Activated CD4-positive, alpha-beta T cell treated with anti-CD3 and anti-CD28 coated beads for 36 hours (primary cell): ENCODE measurements around the gene HOMER3. TPM values are rescaled to one million over a fixed set of nuclear protein-coding genes. Genes with fewer than 3 reads are reported as not detected.

ENCODE experiments used
- ATAC-seq: fragments of 200-7000 bp; cut with Tn5 transposase; one replicate; pipeline ENCODE4 v1.10.0; 2021; ENCODE audit warnings: mild to moderate bottlenecking, moderate library complexity
- CTCF ChIA-PET: fragments of 350-600 bp; sonication (Branson Sonifier 250); formaldehyde crosslinking; loops from one replicate; lab custom pipeline; 2021; ENCODE audit warnings: antibody characterized with exemption; lab: Charles Lee
- POLR2A ChIA-PET: fragments of 350-600 bp; sonication (Branson Sonifier 250); formaldehyde crosslinking; loops from one replicate; lab custom pipeline; 2021; ENCODE audit warnings: antibody characterized with exemption, inconsistent platforms; lab: Charles Lee
- DNase-seq: peaks from one replicate; pipeline ENCODE4 v3.0.0-alpha.2; 2020
- H3K27ac Mint-ChIP-seq: one replicate; pipeline ENCODE4 v1.8.0; 2021; ENCODE audit warnings: mixed read lengths
- H3K27me3 Mint-ChIP-seq: one replicate; pipeline ENCODE4 v1.8.0; 2021; ENCODE audit warnings: mixed read lengths
- H3K36me3 Mint-ChIP-seq: one replicate; pipeline ENCODE4 v1.8.0; 2021; ENCODE audit warnings: low read depth, mixed read lengths
- H3K4me1 Mint-ChIP-seq: one replicate; pipeline ENCODE4 v1.8.0; 2021; ENCODE audit warnings: mixed read lengths
- H3K4me3 Mint-ChIP-seq: one replicate; pipeline ENCODE4 v1.8.0; 2021; ENCODE audit warnings: mild to moderate bottlenecking, moderate library complexity, mixed read lengths
- H3K9me3 Mint-ChIP-seq: one replicate; pipeline ENCODE4 v1.8.0; 2021; ENCODE audit warnings: low read depth, mixed read lengths
- intact Hi-C, 2 experiments: fragments of 100-400 bp; cut with DNase I in 1 of 2; cut with micrococcal nuclease in 1 of 2; formaldehyde crosslinking; loops; one replicate each; pipeline versions ENCODE4 v1.14.2 to v1.15.1; 2022 to 2024; cut with DNase I, micrococcal nuclease
- total RNA-seq, 2 experiments: library from RNA; stranded (reverse); gene quantifications; one replicate each; pipeline ENCODE4 v1.2.3, GENCODE V29; 2021

HOMER3 gene
- total RNA-seq, 2 experiments from 2014 or later, result 0.46 to 0.62 TPM

DNA sequence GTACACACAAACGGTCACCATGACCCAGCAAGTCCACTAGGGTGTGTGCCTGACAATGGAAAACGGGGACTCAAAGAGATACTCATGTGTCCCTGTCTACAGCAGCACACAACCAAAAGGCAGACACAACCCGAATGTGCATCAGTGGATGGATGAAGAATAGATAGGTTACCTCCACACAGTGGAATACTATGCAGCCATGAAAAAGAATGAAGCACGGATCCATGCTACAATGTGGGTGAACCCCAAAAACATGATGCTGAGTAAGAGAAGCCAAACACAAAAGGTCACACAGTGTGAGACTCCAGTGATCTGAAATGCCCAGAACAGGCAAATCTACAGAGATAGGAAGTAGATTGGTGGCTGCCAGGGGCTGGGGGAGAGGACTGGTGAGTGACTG is 54.0 kb downstream of the HOMER3 start:
- Mint-ChIP-seq H3K4me3 (no peak overlapping the region), H3K36me3 (no peaks in the 10 kb centered on the region), H3K4me1 (no peaks in the 10 kb centered on the region), H3K9me3 (no peaks in the 10 kb centered on the region), H3K27ac (no peak overlapping the region), H3K27me3 (no peaks in the 10 kb centered on the region)
- DNase-seq (no peak), ATAC-seq (no peak)
- POLR2A ChIA-PET, result no interaction called here
- CTCF ChIA-PET, result no interaction called here
- intact Hi-C loops, result no loop called here

GRCh38 chr19:18883526-18884304 is 57.3 kb downstream of the HOMER3 start:
- POLR2A ChIA-PET, result no interaction called here
- Mint-ChIP-seq H3K9me3 (no peaks in the 10 kb centered on the region), H3K4me3 (no peak overlapping the region), H3K27me3 (no peaks in the 10 kb centered on the region), H3K27ac (no peak overlapping the region), H3K36me3 (no peaks in the 10 kb centered on the region), H3K4me1 (no peaks in the 10 kb centered on the region)
- ATAC-seq (no peak), DNase-seq (no peak)
- intact Hi-C loops, result no loop called here
- CTCF ChIA-PET, result no interaction called here

GRCh38 chr19:18881491-18881890 is 59.5 kb downstream of the HOMER3 start:
- ATAC-seq, result no peak
- CTCF ChIA-PET, result interaction anchor here (0.6 to 0.7 kb wide), 2 partner anchors 177 to 408 kb away, joined by 3 to 5 read pairs; no protein-coding TSS in a partner anchor

GRCh38 chr19:18879579-18880373 is 61.2 kb downstream of the HOMER3 start:
- no peaks in the 10 kb centered on the region for H3K4me1 Mint-ChIP-seq
- ChIA-PET POLR2A (no interaction called here), CTCF (interaction anchor here (1.0 kb wide), 1 partner anchor 107 kb away, joined by 4 read pairs; no protein-coding TSS in a partner anchor)
- no peak overlapping the region for H3K27ac Mint-ChIP-seq
- no peaks in the 10 kb centered on the region for H3K27me3 Mint-ChIP-seq
- DNase-seq, result peak; percentile 63
- ATAC-seq, result peak; percentile 77
- no peak overlapping the region for H3K4me3 Mint-ChIP-seq
- H3K9me3 Mint-ChIP-seq, result no peaks in the 10 kb centered on the region
- H3K36me3 Mint-ChIP-seq, result no peaks in the 10 kb centered on the region
- intact Hi-C loops, result loop anchor here in 1 of 2 experiments (1.0 kb wide), 2 partner anchors 53 to 243 kb away; no protein-coding TSS in a partner anchor

More at GRCh38 chr19:18881491-18881890, 59.5 kb downstream of the HOMER3 start:
- H3K27me3 Mint-ChIP-seq, result no peaks in the 10 kb centered on the region
- no peaks in the 10 kb centered on the region for H3K4me1 Mint-ChIP-seq
- H3K27ac Mint-ChIP-seq, result no peak overlapping the region
- intact Hi-C loops, result no loop called here
- no peak overlapping the region for H3K4me3 Mint-ChIP-seq
- no peak for DNase-seq
- POLR2A ChIA-PET, result interaction anchor here (0.9 kb wide), 1 partner anchor 11 kb away, joined by 5 read pairs; no protein-coding TSS in a partner anchor
- H3K9me3 Mint-ChIP-seq, result no peaks in the 10 kb centered on the region
- no peaks in the 10 kb centered on the region for H3K36me3 Mint-ChIP-seq

Other genes starting within 250 kb of the HOMER3 start
- not detected for gene COMP, start 149.9 kb downstream of the HOMER3 start, total RNA-seq
- 10 to 100 TPM; 72.4 to 74.0 TPM for gene UPF1, start 109.3 kb downstream of the HOMER3 start, total RNA-seq
- under 1 TPM; 0.11 to 0.16 TPM for gene CERS1, start 45.1 kb downstream of the HOMER3 start, total RNA-seq
- 100 to 1,000 TPM; 158 to 182 TPM for gene COPE, start 21.8 kb downstream of the HOMER3 start, total RNA-seq
- gene DDX49, start 21.5 kb downstream of the HOMER3 start, total RNA-seq, result 10 to 100 TPM; 51.4 to 53.4 TPM
- 100 to 1,000 TPM in 1 of 2 experiments, 10 to 100 TPM in 1; 89.8 to 104 TPM for gene SUGP2, start 92.3 kb upstream of the HOMER3 start, total RNA-seq
- 10 to 100 TPM; 33.0 to 40.8 TPM for gene ARMC6, start 92.4 kb upstream of the HOMER3 start, total RNA-seq
- 10 to 100 TPM; 10.4 to 10.6 TPM for gene SLC25A42, start 122.8 kb upstream of the HOMER3 start, total RNA-seq
- 10 to 100 TPM; 26.8 to 31.9 TPM for gene TMEM161A, start 197.3 kb upstream of the HOMER3 start, total RNA-seq
- 1 to 10 TPM; 1.9 to 2.1 TPM for gene MEF2B, start 229.0 kb upstream of the HOMER3 start, total RNA-seq